AG04450 (cell line): Measurements from ENCODE around the gene ATF6B. TPM values are rescaled to one million over a fixed set of nuclear protein-coding genes. Genes with fewer than 3 reads are reported as not detected.

Experiments
- CTCF ChIA-PET: fragments of 300-600, 350-600 bp; formaldehyde crosslinking; extraction: SDS; loops from one replicate; lab custom pipeline; 2022; ENCODE audit warnings: antibody characterized with exemption, inconsistent platforms; lab: Charles Lee
- POLR2A ChIA-PET: fragments of 350-600 bp; formaldehyde crosslinking; extraction: SDS; loops from one replicate; lab custom pipeline; 2021; ENCODE audit warnings: antibody characterized with exemption, inconsistent platforms; lab: Yijun Ruan, JAX
- DNase-seq: peaks from one replicate; pipeline ENCODE4 v3.0.0-alpha.2; 2011; ENCODE audit warnings: low read depth, low spot score
- H3K27ac ChIP-seq: one replicate; pipeline ENCODE4 v1.5.1; 2012; ENCODE audit warnings: low read depth, low read length, control low read depth
- H3K27me3 ChIP-seq: one replicate; pipeline ENCODE4 v1.6.0; 2012; ENCODE audit warnings: low read length; ENCODE audit not compliant: control insufficient read depth, insufficient read depth
- H3K4me3 ChIP-seq: 2 replicates; pipeline ENCODE4 v1.5.1; 2011; ENCODE audit warnings: mild to moderate bottlenecking, low read depth, low read length, control low read depth
- H3K9me3 ChIP-seq: 2 replicates; pipeline ENCODE4 v1.5.1; 2012; ENCODE audit warnings: low read length; ENCODE audit not compliant: control insufficient read depth, insufficient read depth
- polyA plus RNA-seq: library from polyadenylated mRNA; depleted of rRNA; stranded (reverse); fragments of >200 nt; gene quantifications from 2 replicates; pipeline ENCODE4 v1.2.3, GENCODE V29; 2011
- TF ChIP-seq, protein P1 (sequence below): IDR thresholded peaks from 2 replicates; pipeline ENCODE4 v1.5.1; 2011; ENCODE audit warnings: low read depth, low read length, control low read depth, inconsistent platforms

The ATF6B gene
- polyA plus RNA-seq, 1 experiment = 39.2 TPM

DNA sequence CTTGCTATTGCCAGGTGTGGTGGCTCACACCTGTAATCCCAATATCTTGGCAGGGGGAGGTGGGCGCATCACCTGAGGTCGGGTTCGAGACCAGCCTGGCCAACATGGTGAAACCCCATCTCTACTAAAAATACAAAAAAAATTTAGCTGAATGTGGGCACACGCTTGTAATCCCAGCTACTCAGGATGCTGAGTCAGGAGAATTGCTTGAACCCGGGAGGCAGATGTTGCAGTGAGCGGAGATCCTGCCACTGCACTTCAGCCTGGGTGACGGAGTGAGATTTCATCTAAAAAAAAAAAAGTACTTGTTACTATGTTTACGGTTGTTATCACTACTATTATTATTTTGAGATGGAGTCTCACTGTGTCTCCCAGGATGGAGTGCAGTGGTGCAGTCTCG is 28.8 kb upstream of the ATF6B start:
- TF ChIP-seq, protein P1, sequence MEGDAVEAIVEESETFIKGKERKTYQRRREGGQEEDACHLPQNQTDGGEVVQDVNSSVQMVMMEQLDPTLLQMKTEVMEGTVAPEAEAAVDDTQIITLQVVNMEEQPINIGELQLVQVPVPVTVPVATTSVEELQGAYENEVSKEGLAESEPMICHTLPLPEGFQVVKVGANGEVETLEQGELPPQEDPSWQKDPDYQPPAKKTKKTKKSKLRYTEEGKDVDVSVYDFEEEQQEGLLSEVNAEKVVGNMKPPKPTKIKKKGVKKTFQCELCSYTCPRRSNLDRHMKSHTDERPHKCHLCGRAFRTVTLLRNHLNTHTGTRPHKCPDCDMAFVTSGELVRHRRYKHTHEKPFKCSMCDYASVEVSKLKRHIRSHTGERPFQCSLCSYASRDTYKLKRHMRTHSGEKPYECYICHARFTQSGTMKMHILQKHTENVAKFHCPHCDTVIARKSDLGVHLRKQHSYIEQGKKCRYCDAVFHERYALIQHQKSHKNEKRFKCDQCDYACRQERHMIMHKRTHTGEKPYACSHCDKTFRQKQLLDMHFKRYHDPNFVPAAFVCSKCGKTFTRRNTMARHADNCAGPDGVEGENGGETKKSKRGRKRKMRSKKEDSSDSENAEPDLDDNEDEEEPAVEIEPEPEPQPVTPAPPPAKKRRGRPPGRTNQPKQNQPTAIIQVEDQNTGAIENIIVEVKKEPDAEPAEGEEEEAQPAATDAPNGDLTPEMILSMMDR = no peak
- POLR2A ChIA-PET = no interaction called here
- Histone ChIP-seq H3K4me3 (no peak overlapping the region), H3K27me3 (no peaks in the 10 kb centered on the region), H3K27ac (no peak overlapping the region), H3K9me3 (no peaks in the 10 kb centered on the region; the same call in 1 of the 2 replicates)
- CTCF ChIA-PET = interaction anchor here (3.2 kb wide), 1 partner anchor 38 kb away, joined by 10 read pairs; no protein-coding TSS in a partner anchor
- no peak for DNase-seq

DNA sequence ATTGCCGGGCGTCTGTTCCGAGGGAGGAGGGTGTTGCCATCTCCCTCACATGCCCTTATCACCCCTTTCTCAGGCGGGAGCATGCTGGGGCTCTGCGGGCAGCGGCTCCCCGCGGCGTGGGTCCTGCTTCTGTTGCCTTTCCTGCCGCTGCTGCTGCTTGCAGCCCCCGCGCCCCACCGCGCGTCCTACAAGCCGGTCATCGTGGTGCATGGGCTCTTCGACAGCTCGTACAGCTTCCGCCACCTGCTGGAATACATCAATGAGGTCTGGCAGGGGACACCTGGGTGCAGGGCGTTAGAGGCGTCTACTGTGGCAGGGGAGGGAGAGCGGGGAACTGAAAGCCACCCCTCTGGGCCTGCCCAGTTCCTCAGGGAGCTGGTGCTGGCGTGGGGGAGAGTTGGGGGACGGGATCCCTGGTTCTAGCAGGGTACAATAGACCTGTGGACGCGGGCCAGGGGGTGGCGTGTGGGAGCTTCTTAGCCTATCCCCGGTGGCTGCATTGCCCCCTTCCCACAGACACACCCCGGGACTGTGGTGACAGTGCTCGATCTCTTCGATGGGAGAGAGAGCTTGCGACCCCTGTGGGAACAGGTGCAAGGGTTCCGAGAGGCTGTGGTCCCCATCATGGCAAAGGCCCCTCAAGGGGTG is 26.6 kb upstream of the ATF6B start:
- ChIA-PET CTCF (interaction anchor here (0.8 to 1.1 kb wide), 4 partner anchors 22 to 364 kb away, joined by 3 to 4 read pairs (median 4); no protein-coding TSS in a partner anchor), POLR2A (interaction anchor here (1.1 to 1.2 kb wide), 2 partner anchors 25 to 41 kb away, joined by 4 to 5 read pairs; partner anchors contain the start of gene FKBPL)
- Histone ChIP-seq H3K4me3 (peak overlapping the region; percentile 79), H3K27ac (peak overlapping the region; percentile 81), H3K27me3 (peaks cover 3% of the 10 kb centered on the region), H3K9me3 (peaks cover 2% of the 10 kb centered on the region; the same call in 1 of the 2 replicates)
- TF ChIP-seq, protein P1 = peak; percentile 55
- DNase-seq = no peak

DNA sequence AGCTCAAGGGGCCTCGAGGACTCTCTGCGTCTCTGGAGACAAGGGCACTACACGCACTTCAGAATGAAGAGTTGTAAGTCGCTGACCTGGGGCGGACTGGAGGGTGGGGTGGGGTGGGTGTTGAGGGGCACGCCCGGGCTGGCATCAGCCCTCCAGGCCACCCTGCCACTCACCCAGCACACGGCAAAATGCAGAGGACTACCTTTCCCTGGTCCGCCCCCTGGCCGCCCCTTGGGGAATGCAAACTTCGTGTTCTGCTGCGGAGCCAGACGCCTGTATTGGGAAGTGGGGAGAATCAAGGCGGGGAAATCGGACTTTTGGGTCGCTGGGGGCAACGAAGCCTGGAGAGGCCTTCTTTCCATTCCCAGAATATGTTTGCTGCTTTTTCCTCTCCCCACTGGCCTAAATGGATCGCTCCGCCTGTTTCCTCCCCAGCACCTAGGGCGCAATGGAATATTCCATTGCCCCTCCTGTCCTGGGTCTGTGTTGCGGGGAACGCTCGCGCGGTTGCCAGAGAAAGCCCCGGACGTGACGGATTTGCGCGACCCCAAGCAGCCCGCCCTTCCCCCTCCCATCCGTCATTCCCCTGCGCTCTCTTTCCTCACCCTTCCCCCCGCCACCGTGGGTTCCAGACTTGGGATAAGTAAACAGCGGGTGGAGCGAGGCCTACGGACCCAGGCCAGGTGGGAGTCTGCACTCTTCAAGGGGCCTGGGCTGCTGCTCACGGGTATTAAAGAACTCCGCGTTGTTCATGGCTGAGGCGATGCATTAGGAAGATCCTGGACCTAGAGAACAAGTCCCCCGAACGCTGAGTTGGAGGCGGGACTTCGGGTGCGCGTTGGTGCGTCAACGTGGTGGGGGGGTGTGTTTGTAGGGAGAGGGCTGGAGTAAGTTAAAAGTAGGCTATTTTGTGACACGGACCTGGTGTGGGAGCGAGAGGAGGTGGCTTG is 25.8 kb upstream of the ATF6B start, which contains the start of gene PPT2:
TSS of gene PPT2 (plus strand) at position 578 of the 950 bp plus-strand sequence. CDS start 454 bp downstream, outside the sequence.
- DNase-seq = peak; percentile 76
- peak within 1 kb of the TSS; percentile 79 for H3K4me3 ChIP-seq
- H3K9me3 ChIP-seq = peaks cover 10% of the 10 kb centered on the region
- ChIA-PET CTCF (interaction anchor here (1.1 kb wide), 1 partner anchor 40 kb away, joined by 3 read pairs; no protein-coding TSS in a partner anchor), POLR2A (interaction anchor here (1.0 to 1.2 kb wide), 3 partner anchors 24 to 42 kb away, joined by 4 to 5 read pairs (median 4); partner anchors contain the start of genes ATF6B and FKBPL)
- H3K27me3 ChIP-seq = peaks cover 10% of the 10 kb centered on the region
- H3K27ac ChIP-seq = peak within 1 kb of the TSS; percentile 81
- TF ChIP-seq, protein P1 = peak; percentile 45

DNA sequence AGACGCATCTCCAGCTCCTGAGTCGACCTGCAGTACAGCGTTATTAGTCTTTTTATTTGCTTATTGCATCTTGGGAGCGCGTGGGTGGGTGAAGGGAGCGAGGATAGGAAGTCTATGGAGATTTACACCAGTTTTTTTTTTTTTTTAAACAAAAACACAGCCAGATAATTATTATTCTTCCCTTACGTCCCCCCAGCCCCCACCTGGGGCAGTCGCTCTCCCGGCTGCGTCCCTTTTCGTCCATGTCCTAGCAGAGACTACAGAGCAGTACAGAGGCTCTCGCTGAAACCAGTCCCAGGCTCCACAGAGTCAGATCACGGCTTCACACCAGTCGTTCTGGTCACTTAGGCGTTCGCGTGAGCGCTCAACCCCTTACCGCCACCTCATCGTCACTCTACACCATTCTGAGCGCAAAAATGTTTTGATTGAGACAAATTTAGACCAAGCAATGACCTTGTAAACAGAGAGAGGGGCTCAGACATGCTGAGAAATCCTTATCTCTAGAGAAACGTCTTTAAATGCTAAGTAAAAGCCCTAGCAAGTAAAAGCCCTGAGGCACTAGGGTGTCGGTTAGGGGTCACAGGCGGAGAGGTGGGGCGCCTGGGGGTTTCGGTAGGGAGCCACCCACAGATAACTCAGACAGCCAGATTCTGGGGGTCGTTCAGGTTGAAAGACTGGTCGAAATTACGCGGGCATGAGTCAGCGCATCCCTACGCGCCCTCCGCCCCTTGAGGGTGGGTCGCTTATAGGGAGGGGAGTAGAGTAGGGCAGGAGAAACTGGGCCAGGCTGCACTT is 24.9 kb upstream of the ATF6B start:
- ChIA-PET CTCF (interaction anchor here (1.0 to 1.5 kb wide), 2 partner anchors 37 to 42 kb away, joined by 4 to 5 read pairs; no protein-coding TSS in a partner anchor), POLR2A (interaction anchor here (0.7 to 1.0 kb wide), 2 partner anchors 25 to 46 kb away, joined by 4 read pairs; partner anchors contain the start of gene ATF6B)
- TF ChIP-seq, protein P1 = no peak
- no peak for DNase-seq
- H3K9me3 ChIP-seq = peaks cover 13% of the 10 kb centered on the region
- H3K27me3 ChIP-seq = peaks cover 17% of the 10 kb centered on the region
- H3K4me3 ChIP-seq = peak overlapping the region; percentile 79
- H3K27ac ChIP-seq = peak overlapping the region; percentile 81
